HG02588 (cell line): Measurements from ENCODE around the gene CLDN6.
A peak's percentile ranks its signal among the peaks of the same experiment; 100 is the strongest.
"Not testable (repeated sequence)": the region's sequence is repeated elsewhere in the genome, so short reads cannot be mapped to it uniquely, and the experiment has no call there.

Experiments
- ATAC-seq: cut with Tn5 transposase; IDR thresholded peaks from one replicate; pipeline ENCODE4 v1.9.1; 2021; ENCODE audit warnings: mild to moderate bottlenecking, moderate library complexity; ENCODE audit not compliant: unreplicated experiment

CLDN6 gene

GRCh38 chr16:3017794-3018506 lies at the start of gene CLDN6:
Gene CLDN6, minus strand, starts transcription at chr16:3018183. Its CDS starts 2,162 bp downstream, at chr16:3016021.
- no peak for ATAC-seq

GRCh38 chr16:3066440-3066748 lies 48.4 kb upstream of the CLDN6 start:
- no peak for ATAC-seq

GRCh38 chr16:3065742-3066439 lies 47.9 kb upstream of the CLDN6 start:
- no peak for ATAC-seq

GRCh38 chr16:3065069-3065741 lies 47.2 kb upstream of the CLDN6 start, which contains the start of gene IL32:
Gene IL32, plus strand, starts transcription at chr16:3065640. Its CDS starts 172 bp downstream, at chr16:3065812.
- ATAC-seq = no peak

- ATAC-seq = no peak
These were observed 45.8 kb upstream of the CLDN6 start for GRCh38 chr16:3063625-3064386.

- no peak for ATAC-seq
These were observed 44.6 kb upstream of the CLDN6 start for GRCh38 chr16:3062553-3062952.

GRCh38 chr16:3060339-3061127 lies 42.5 kb upstream of the CLDN6 start:
- ATAC-seq = no peak

GRCh38 chr16:3059723-3060242 lies 41.8 kb upstream of the CLDN6 start:
- no peak for ATAC-seq

- ATAC-seq = peak; percentile 77
These were observed 41.2 kb upstream of the CLDN6 start for GRCh38 chr16:3059041-3059722.

- ATAC-seq = peak; percentile 20
These were observed 40.4 kb upstream of the CLDN6 start for GRCh38 chr16:3058139-3059030.

- no peak for ATAC-seq
These were observed 39.5 kb upstream of the CLDN6 start for GRCh38 chr16:3057181-3058138.

- ATAC-seq = no peak
These were observed 38.6 kb upstream of the CLDN6 start for GRCh38 chr16:3056336-3057180.

GRCh38 chr16:3055734-3056115 lies 37.7 kb upstream of the CLDN6 start:
- ATAC-seq = not testable (repeated sequence)

- ATAC-seq = no peak
These were observed 37.2 kb upstream of the CLDN6 start for GRCh38 chr16:3054965-3055733.

- ATAC-seq = not testable (repeated sequence)
These were observed 35.3 kb upstream of the CLDN6 start for GRCh38 chr16:3053330-3053710.
